Aorta (tissue), 5 donors: ENCODE data around the gene MEP1A. TPM values are rescaled to one million over a fixed set of nuclear protein-coding genes. Genes with fewer than 3 reads are reported as not detected.
"Not testable (repeated sequence)": the region's sequence is repeated elsewhere in the genome, so short reads cannot be mapped to it uniquely, and the experiment has no call there.

Experiments used
- ATAC-seq: fragments of 200-7000 bp; cut with Tn5 transposase; one replicate; pipeline ENCODE4 v1.9.1; 2022; ENCODE audit warnings: moderate library complexity; ENCODE audit not compliant: low FRiP score
- DNase-seq, 2 donors: peaks; one replicate each; pipeline ENCODE4 v3.0.0-alpha.2; 2020
- H3K27ac ChIP-seq, 2 donors: one replicate each; pipeline ENCODE4 v1.5.1; 2013; ENCODE audit warnings: low read length in 2 of 2, mild to moderate bottlenecking in 2 of 2, moderate library complexity in 2 of 2, control low read depth in 1 of 2, inconsistent platforms in 1 of 2, low read depth in 1 of 2
- H3K27me3 ChIP-seq, 2 donors: one replicate each; pipeline ENCODE4 v1.6.1; 2013; ENCODE audit warnings: control low read depth in 1 of 2, low read length in 1 of 2, mild to moderate bottlenecking in 1 of 2, moderate library complexity in 1 of 2; ENCODE audit not compliant: insufficient read depth in 2 of 2, control insufficient read depth in 1 of 2
- H3K36me3 ChIP-seq, 2 donors: one replicate each; pipeline ENCODE4 v1.6.1; 2013; ENCODE audit warnings: control low read depth in 1 of 2, low read length in 1 of 2, mild to moderate bottlenecking in 1 of 2; ENCODE audit not compliant: insufficient read depth in 2 of 2, control insufficient read depth in 1 of 2
- H3K4me1 ChIP-seq, 2 donors: one replicate each; pipeline ENCODE4 v1.6.1; 2013; ENCODE audit warnings: low read length in 2 of 2, control low read depth in 1 of 2, mild to moderate bottlenecking in 1 of 2, moderate library complexity in 1 of 2; ENCODE audit not compliant: insufficient read depth in 2 of 2, control insufficient read depth in 1 of 2
- H3K4me3 ChIP-seq, 2 donors: one replicate each; pipeline ENCODE4 v1.5.1; 2013; ENCODE audit warnings: low read length in 2 of 2, control low read depth in 1 of 2, mild to moderate bottlenecking in 1 of 2
- H3K9me3 ChIP-seq: one replicate; pipeline ENCODE4 v1.6.1; 2013; ENCODE audit warnings: mild to moderate bottlenecking, low read length; ENCODE audit not compliant: control insufficient read depth
- WGBS, 2 donors: extraction: QIAGEN DNeasy Blood & Tissue Kit; methylation state at CpG; one replicate each; pipeline ENCODE4 v1.1.7; 2013; 5-methylcytosine and 5-hydroxymethylcytosine counted together
- intact Hi-C, 2 donors: fragments of 100-400 bp; cut with DNase I; formaldehyde crosslinking; loops; one replicate each; pipeline versions ENCODE4 v1.14.2 to v1.15.0; 2022
- long read RNA-seq, 2 donors: library from polyadenylated mRNA; unstranded; transcript quantifications; one replicate each; pipeline ENCODE4 v2.0.0, GENCODE V29; 2020 to 2021
- polyA plus RNA-seq, 2 donors: library from polyadenylated mRNA; stranded (reverse); fragments of 200-250 nt; gene quantifications; one replicate each; pipeline ENCODE4 v1.2.3, GENCODE V29; 2013
- total RNA-seq, 2 donors: library from RNA; stranded (reverse); fragmentation: NEBNext Ultra II Directional; extraction: Animal tissue kit (Norgen Biotek cat#: 25700); gene quantifications; one replicate each; pipeline ENCODE4 v1.2.1, GENCODE V29; 2021
- donor health status: healthy with polysubstance abuse.
- donor health status: Bipolar disorder and iron deficiency.
- donor health status: DM: no; HTN: no; CAD: no.
- donor health status: DM: no; HTN: no; CAD: no.
- donor health status: DM: yes; HTN: yes; CAD: no.

MEP1A gene
- total RNA-seq (not detected), polyA plus RNA-seq (10 to 100 TPM in 1 of 2 donors, under 1 TPM in 1; 0.10 to 13.6 TPM)
- long read RNA-seq, donor 1: 0 reads
- long read RNA-seq, donor 2: 0 reads

GRCh38 chr6:46793138-46793537 lies at the start of gene MEP1A:
Gene MEP1A, plus strand, starts transcription at chr6:46793389. Its CDS starts 10 bp downstream, at chr6:46793399.
- DNase-seq (no peak), ATAC-seq (no peak)
- H3K9me3 ChIP-seq: no peaks in the 10 kb centered on the region
- H3K4me1 ChIP-seq: no peaks in the 10 kb centered on the region
- H3K27me3 ChIP-seq: no peaks in the 10 kb centered on the region
- H3K27ac ChIP-seq: no peak within 1 kb of the TSS
- no peak within 1 kb of the TSS for H3K4me3 ChIP-seq
- no peaks in the 10 kb centered on the region for H3K36me3 ChIP-seq
- 86 to 87% methylated on average over 8 of the region's 8 CpGs for WGBS, 2 donors
- intact Hi-C loops: no loop called here

GRCh38 chr6:46743425-46744158 lies 49.6 kb upstream of the MEP1A start:
- ATAC-seq (no peak), DNase-seq (no peak)
- H3K4me3 ChIP-seq: no peak overlapping the region
- 80 to 88% methylated on average over 1 of the region's 1 CpG for WGBS, 2 donors
- H3K27me3 ChIP-seq: no peaks in the 10 kb centered on the region
- no peaks in the 10 kb centered on the region for H3K36me3 ChIP-seq
- no peaks in the 10 kb centered on the region for H3K4me1 ChIP-seq
- peaks cover 2% of the 10 kb centered on the region for H3K9me3 ChIP-seq
- H3K27ac ChIP-seq: no peak overlapping the region
- intact Hi-C loops: no loop called here

GRCh38 chr6:46744159-46744725 lies 48.9 kb upstream of the MEP1A start:
- H3K4me1 ChIP-seq, H3K27ac ChIP-seq, H3K27me3 ChIP-seq, ATAC-seq, intact Hi-C loops, H3K4me3 ChIP-seq, DNase-seq, H3K9me3 ChIP-seq, H3K36me3 ChIP-seq: not testable (repeated sequence)
- 75 to 76% methylated on average over 3 of the region's 3 CpGs for WGBS, 2 donors

GRCh38 chr6:46745973-46746372 lies 47.2 kb upstream of the MEP1A start:
- Histone ChIP-seq H3K36me3 (no peaks in the 10 kb centered on the region), H3K4me1 (no peaks in the 10 kb centered on the region), H3K4me3 (no peak overlapping the region), H3K27ac (no peak overlapping the region), H3K9me3 (peaks cover 2% of the 10 kb centered on the region), H3K27me3 (no peaks in the 10 kb centered on the region)
- no peak for DNase-seq
- 76 to 79% methylated on average over 2 of the region's 2 CpGs for WGBS, 2 donors
- ATAC-seq: no peak
- intact Hi-C loops: no loop called here

- Histone ChIP-seq H3K36me3 (no peaks in the 10 kb centered on the region), H3K27ac (no peak within 1 kb of the TSS), H3K9me3 (no peaks in the 10 kb centered on the region), H3K4me3 (no peak within 1 kb of the TSS), H3K27me3 (no peaks in the 10 kb centered on the region), H3K4me1 (no peaks in the 10 kb centered on the region)
- ATAC-seq: no peak
- 57 to 76% methylated on average over 1 of the region's 1 CpG for WGBS, 2 donors
- DNase-seq: no peak
- intact Hi-C loops: no loop called here
Observed at GRCh38 chr6:46746696-46747095, 46.5 kb upstream of the MEP1A start, which contains the start of gene ANKRD66. Gene ANKRD66, plus strand, starts transcription at chr6:46746933. Its CDS starts 5,016 bp downstream, at chr6:46751949.

GRCh38 chr6:46748940-46749503 lies 44.2 kb upstream of the MEP1A start:
- H3K4me3 ChIP-seq: no peak overlapping the region
- no peaks in the 10 kb centered on the region for H3K27me3 ChIP-seq
- ATAC-seq (peak; percentile 36), DNase-seq (no peak)
- 91 to 92% methylated on average over 5 of the region's 5 CpGs for WGBS, 2 donors
- H3K27ac ChIP-seq: no peak overlapping the region
- H3K9me3 ChIP-seq: no peaks in the 10 kb centered on the region
- no peaks in the 10 kb centered on the region for H3K36me3 ChIP-seq
- H3K4me1 ChIP-seq: no peaks in the 10 kb centered on the region
- intact Hi-C loops: no loop called here

- Histone ChIP-seq H3K27me3 (no peaks in the 10 kb centered on the region), H3K27ac (no peak overlapping the region), H3K4me1 (no peaks in the 10 kb centered on the region), H3K36me3 (no peaks in the 10 kb centered on the region), H3K4me3 (no peak overlapping the region), H3K9me3 (no peaks in the 10 kb centered on the region)
- ATAC-seq: no peak
- 75 to 78% methylated on average over 5 of the region's 5 CpGs for WGBS, 2 donors
- no peak for DNase-seq
- intact Hi-C loops: no loop called here
Observed at GRCh38 chr6:46749731-46750130, 43.5 kb upstream of the MEP1A start.

GRCh38 chr6:46751658-46752057 lies 41.5 kb upstream of the MEP1A start:
- Histone ChIP-seq H3K27me3 (peaks cover 0 to 2% of the 10 kb centered on the region in 2 donors), H3K36me3 (no peaks in the 10 kb centered on the region), H3K4me3 (no peak overlapping the region), H3K9me3 (no peaks in the 10 kb centered on the region), H3K4me1 (no peaks in the 10 kb centered on the region), H3K27ac (no peak overlapping the region)
- intact Hi-C loops: no loop called here
- ATAC-seq: no peak
- no peak for DNase-seq
- WGBS, 2 donors: 55 to 70% methylated on average over 3 of the region's 3 CpGs

- ATAC-seq (no peak), DNase-seq (no peak)
- Histone ChIP-seq H3K27me3 (peaks cover 0 to 2% of the 10 kb centered on the region in 2 donors), H3K36me3 (no peaks in the 10 kb centered on the region), H3K9me3 (no peaks in the 10 kb centered on the region), H3K27ac (no peak overlapping the region), H3K4me3 (no peak overlapping the region), H3K4me1 (no peaks in the 10 kb centered on the region)
- 32 to 35% methylated on average over 1 of the region's 1 CpG for WGBS, 2 donors
- intact Hi-C loops: no loop called here
Observed at GRCh38 chr6:46755865-46756264, 37.3 kb upstream of the MEP1A start.
